H1 (cell line): ENCODE data around the gene PHC1. TPM values are rescaled to one million over a fixed set of nuclear protein-coding genes. Genes with fewer than 3 reads are reported as not detected.

Experiments
- CBX8 ChIP-seq: fragments of 300-800, 300-1000 bp; sonication (generic); IDR thresholded peaks from 2 replicates; pipeline ENCODE4 v1.7.1; 2016; ENCODE audit warnings: low read depth, low read length, borderline replicate concordance
- CHD7 ChIP-seq: fragments of 300-600 bp; sonication (generic); IDR thresholded peaks from 2 replicates; pipeline ENCODE4 v1.7.1; 2012; ENCODE audit warnings: low read length, moderate library complexity, mild to moderate bottlenecking, inconsistent platforms; ENCODE audit not compliant: insufficient replicate concordance
- CTCF ChIP-seq, 3 experiments: IDR thresholded peaks; 1 replicate in 2 of 3; 2 replicates in 1 of 3; pipeline versions ENCODE4 v1.5.1 to v1.6.1; 2011; ENCODE audit warnings: low read length in 3 of 3, mild to moderate bottlenecking in 3 of 3, inconsistent platforms in 2 of 3, low read depth in 1 of 3, moderate library complexity in 1 of 3; ENCODE audit not compliant: insufficient read depth in 1 of 3; ENCODE audit errors: control extremely low read depth in 1 of 3
- JUN ChIP-seq: IDR thresholded peaks from 2 replicates; pipeline ENCODE4 v1.6.1; 2011; ENCODE audit warnings: low read depth, mild to moderate bottlenecking, improper control_type of control experiment, low read length
- MAFK ChIP-seq: IDR thresholded peaks from 2 replicates; pipeline ENCODE4 v1.6.1; 2012; ENCODE audit warnings: low read depth, mild to moderate bottlenecking, improper control_type of control experiment, low read length
- RNF2 ChIP-seq: fragments of 200-900, 300-1000 bp; sonication (generic); IDR thresholded peaks from 2 replicates; pipeline ENCODE4 v1.7.1; 2016; ENCODE audit warnings: borderline replicate concordance, low read depth, mild to moderate bottlenecking, antibody characterized with exemption, low read length; ENCODE audit not compliant: poor library complexity, severe bottlenecking; ENCODE audit errors: missing control alignments
- TCF12 ChIP-seq: IDR thresholded peaks from 2 replicates; pipeline ENCODE4 v1.6.1; 2011; ENCODE audit warnings: low read depth, mild to moderate bottlenecking, low read length
- polyA plus RNA-seq, 7 experiments: library from polyadenylated mRNA; depleted of rRNA in 3 of 7; stranded (reverse) in 5 of 7; unstranded in 2 of 7; fragments of >200 nt in 5 of 7; fragments of 200-250 nt in 2 of 7; gene quantifications; 1 replicate in 5 of 7; 2 replicates in 1 of 7; 4 replicates in 1 of 7; pipeline versions ENCODE4 v1.2.1 to v1.2.3, GENCODE V29; 2011 to 2013; ENCODE audit warnings: missing spikeins in 2 of 7, mixed read lengths in 2 of 7
- total RNA-seq: library from RNA; stranded (reverse); fragmentation: NEBNext Ultra II Directional; extraction: Animal tissue kit (Norgen Biotek cat#: 25700); gene quantifications from 2 replicates; pipeline ENCODE4 v1.2.1, GENCODE V29; 2021

Gene PHC1
- total and polyA plus RNA-seq, 2 of the 8 experiments (the other 6 are each of a cell fraction or from before 2014, with no cell fraction given) = 934 to 1,655 TPM

DNA sequence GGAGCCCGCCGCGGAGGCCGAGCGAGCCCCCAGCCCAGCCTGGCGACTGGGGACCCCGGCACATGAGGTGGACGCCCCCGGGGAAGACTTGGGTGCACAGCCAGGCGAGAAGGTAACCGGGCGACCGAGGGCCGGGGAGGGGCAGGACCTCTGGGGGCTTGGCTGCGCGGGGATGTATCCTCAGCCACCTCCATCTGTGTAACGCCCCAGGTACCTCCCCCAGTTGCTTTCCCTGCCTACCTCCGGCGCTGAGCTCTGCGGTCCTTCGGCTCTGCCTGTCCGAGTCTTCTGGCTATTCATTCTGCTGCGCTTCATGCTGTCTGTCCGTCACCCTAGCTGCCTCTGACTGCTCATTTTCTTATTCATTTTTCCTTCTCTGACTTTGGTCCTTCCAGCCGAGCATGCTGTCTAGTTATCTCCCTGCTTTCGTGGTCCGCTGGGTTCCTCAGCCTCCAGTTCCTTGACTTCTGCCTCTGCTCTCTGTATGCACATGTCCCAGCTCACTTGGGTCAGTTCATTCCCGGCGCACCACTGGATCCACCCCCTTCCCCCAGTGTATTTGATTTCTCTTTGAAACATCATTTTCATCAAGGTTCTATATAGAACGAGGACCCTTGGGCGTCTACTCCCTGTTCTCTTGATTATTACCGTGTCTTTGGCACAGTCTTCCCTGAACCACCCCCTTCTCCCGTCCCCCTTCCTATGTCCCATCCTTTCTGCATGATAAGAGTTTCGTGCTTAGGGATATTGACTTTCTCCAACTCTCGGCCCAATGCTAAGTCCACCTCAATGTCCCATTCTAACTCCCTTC is 612 bp downstream of the PHC1 start (continued):
- no peak for TF ChIP-seq CHD7
- no peak for TF ChIP-seq TCF12
- TF ChIP-seq CBX8 = no peak
- no peak for TF ChIP-seq RNF2
- no peak for TF ChIP-seq MAFK
- TF ChIP-seq CTCF (IDR thresholded peaks at IDR 0.05; ENCODE audit: control extremely low read depth in 1 of 3, insufficient read depth in 1 of 3, low read depth in 1 of 3, low read length in 3 of 3) = no peak
- no peak for TF ChIP-seq JUN
